MM.1S (cell line): ENCODE measurements around the gene DCP1A.

Source experiments
- EZH2 ChIP-seq: fragments of 300-600 bp; sonication (generic); optimal IDR thresholded peaks from 2 replicates; pipeline ENCODE3; 2017; ENCODE audit warnings: low read depth, mild to moderate bottlenecking, antibody characterized with exemption, low read length, mixed read lengths
- EZH2phosphoT487 ChIP-seq: fragments of 300-600 bp; sonication (generic); IDR thresholded peaks from 2 replicates; pipeline ENCODE4 v1.6.1; 2018; ENCODE audit warnings: antibody characterized with exemption, low read length
- TF ChIP-seq, protein P1 (sequence below): fragments of 300-600 bp; sonication (generic); IDR thresholded peaks from 2 replicates; pipeline ENCODE4 v1.5.1; 2016; ENCODE audit warnings: antibody characterized with exemption, low read length, mixed read lengths

DNA sequence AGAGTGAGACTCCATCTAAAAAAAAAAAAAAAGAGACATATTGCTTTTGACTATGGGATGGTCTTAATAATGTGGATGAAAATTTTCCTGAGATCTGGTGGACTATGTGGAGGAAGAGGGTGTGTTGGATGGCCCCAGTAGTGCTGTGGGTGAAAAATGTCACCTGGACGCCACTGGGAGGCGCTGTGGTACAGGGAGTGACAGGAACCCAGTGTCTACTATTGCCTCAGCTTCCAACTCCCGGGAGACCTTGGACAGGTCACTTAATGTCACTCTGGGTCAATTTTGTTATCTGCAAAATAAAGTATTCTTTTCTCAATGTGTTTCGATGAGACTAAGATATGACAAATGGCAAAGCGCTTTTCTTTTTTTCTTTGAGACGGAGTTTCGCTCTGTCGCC, 27.7 kb upstream of the DCP1A start:
- TF ChIP-seq, protein P1, sequence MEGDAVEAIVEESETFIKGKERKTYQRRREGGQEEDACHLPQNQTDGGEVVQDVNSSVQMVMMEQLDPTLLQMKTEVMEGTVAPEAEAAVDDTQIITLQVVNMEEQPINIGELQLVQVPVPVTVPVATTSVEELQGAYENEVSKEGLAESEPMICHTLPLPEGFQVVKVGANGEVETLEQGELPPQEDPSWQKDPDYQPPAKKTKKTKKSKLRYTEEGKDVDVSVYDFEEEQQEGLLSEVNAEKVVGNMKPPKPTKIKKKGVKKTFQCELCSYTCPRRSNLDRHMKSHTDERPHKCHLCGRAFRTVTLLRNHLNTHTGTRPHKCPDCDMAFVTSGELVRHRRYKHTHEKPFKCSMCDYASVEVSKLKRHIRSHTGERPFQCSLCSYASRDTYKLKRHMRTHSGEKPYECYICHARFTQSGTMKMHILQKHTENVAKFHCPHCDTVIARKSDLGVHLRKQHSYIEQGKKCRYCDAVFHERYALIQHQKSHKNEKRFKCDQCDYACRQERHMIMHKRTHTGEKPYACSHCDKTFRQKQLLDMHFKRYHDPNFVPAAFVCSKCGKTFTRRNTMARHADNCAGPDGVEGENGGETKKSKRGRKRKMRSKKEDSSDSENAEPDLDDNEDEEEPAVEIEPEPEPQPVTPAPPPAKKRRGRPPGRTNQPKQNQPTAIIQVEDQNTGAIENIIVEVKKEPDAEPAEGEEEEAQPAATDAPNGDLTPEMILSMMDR = peak; percentile 84
- TF ChIP-seq EZH2 = no peak
- no peak for TF ChIP-seq EZH2phosphoT487
